HCT116 (cell line): ENCODE data around the gene CACNA1E.

Source experiments
- CEBPB ChIP-seq: IDR thresholded peaks from 2 replicates; pipeline ENCODE4 v1.6.1; 2012; ENCODE audit warnings: low read depth
- CTCF ChIP-seq, 3 experiments: fragments of 200-600 bp in 1 of 3; sonication (generic) in 1 of 3; IDR thresholded peaks in 2 of 3; conservative IDR thresholded peaks in 1 of 3; 2 replicates each; pipeline ENCODE4 v1.5.1; 2012 to 2017; ENCODE audit warnings: low read depth in 2 of 3, low read length in 2 of 3, antibody characterized with exemption in 1 of 3, borderline replicate concordance in 1 of 3, control low read depth in 1 of 3, mild to moderate bottlenecking in 1 of 3, mixed read lengths in 1 of 3, mixed run types in 1 of 3, moderate library complexity in 1 of 3; ENCODE audit not compliant: insufficient read depth in 1 of 3
- EZH2 ChIP-seq: fragments of 200-600 bp; sonication (generic); IDR thresholded peaks from 2 replicates; pipeline ENCODE4 v1.6.1; 2017; ENCODE audit warnings: antibody characterized with exemption, mixed run types
- POLR2AphosphoS5 ChIP-seq: IDR thresholded peaks from 2 replicates; pipeline ENCODE4 v1.6.1; 2011; ENCODE audit warnings: mild to moderate bottlenecking, low read depth, low read length, moderate library complexity
- ZNF274 ChIP-seq: fragments of 200-500 bp; sonication (Bioruptor generic); IDR thresholded peaks from 2 replicates; pipeline ENCODE4 v1.6.1; 2014; ENCODE audit warnings: mild to moderate bottlenecking, low read depth, low read length, inconsistent platforms

- TF ChIP-seq CTCF (IDR thresholded peaks at IDR 0.05 in 2 of 3, conservative IDR thresholded peaks at IDR 0.05 in 1 of 3; ENCODE audit: borderline replicate concordance in 1 of 3, insufficient read depth in 1 of 3, low read depth in 2 of 3, low read length in 2 of 3) (no peak), ZNF274 (no peak), EZH2 (no peak), CEBPB (no peak), POLR2AphosphoS5 (no peak)
These were observed 221.2 kb downstream of the CACNA1E start for GRCh38 chr1:181704546-181704945.
